Fibroblast of the aortic adventitia (primary cell): ENCODE results near the gene LITAF. TPM values are rescaled to one million over a fixed set of nuclear protein-coding genes. Genes with fewer than 3 reads are reported as not detected.

Experiments used
- DNase-seq: peaks from one replicate; pipeline ENCODE4 v3.0.0-alpha.2; 2010; ENCODE audit warnings: low read depth
- H3K4me3 ChIP-seq: 2 replicates; pipeline ENCODE4 v1.5.1; 2011; ENCODE audit warnings: low read depth, mild to moderate bottlenecking, control low read depth, low read length, moderate library complexity
- CTCF ChIP-seq: IDR thresholded peaks from 2 replicates; pipeline ENCODE4 v1.5.1; 2011; ENCODE audit warnings: mild to moderate bottlenecking, low read length, control low read depth, inconsistent platforms; ENCODE audit not compliant: insufficient read depth
- total RNA-seq: library from RNA; depleted of rRNA; stranded (reverse); fragments of >200 nt; gene quantifications from 2 replicates; pipeline ENCODE4 v1.2.3, GENCODE V29; 2012; ENCODE audit warnings: low replicate concordance

LITAF gene
- total RNA-seq, 1 donor: 44.6 TPM

GRCh38 chr16:11588321-11589197 is 1.8 kb upstream of the LITAF start:
- TF ChIP-seq CTCF: no peak
- no peak for DNase-seq
- no peak overlapping the region for H3K4me3 ChIP-seq

GRCh38 chr16:11587643-11588247 is 1.0 kb upstream of the LITAF start:
- no peak for DNase-seq
- TF ChIP-seq CTCF: no peak
- peak overlapping the region; percentile 75 for H3K4me3 ChIP-seq

GRCh38 chr16:11586378-11586855 is 302 bp downstream of the LITAF start:
- peak overlapping the region; percentile 75 for H3K4me3 ChIP-seq
- DNase-seq: no peak
- no peak for TF ChIP-seq CTCF

- DNase-seq: no peak
- H3K4me3 ChIP-seq: peak overlapping the region; percentile 75
- no peak for TF ChIP-seq CTCF
Measured at GRCh38 chr16:11585460-11586377, 1.0 kb downstream of the LITAF start.

- peak overlapping the region; percentile 17 for H3K4me3 ChIP-seq
- no peak for TF ChIP-seq CTCF
- DNase-seq: no peak
Measured at GRCh38 chr16:11583889-11584565, 2.7 kb downstream of the LITAF start.

- H3K4me3 ChIP-seq: no peak overlapping the region
- no peak for TF ChIP-seq CTCF
- DNase-seq: peak; percentile 80
Measured at GRCh38 chr16:11583166-11583565, 3.6 kb downstream of the LITAF start.
